GM12878 (cell line): ENCODE measurements around the gene SIN3A. TPM values are rescaled to one million over a fixed set of nuclear protein-coding genes. Genes with fewer than 3 reads are reported as not detected.

ENCODE experiments used
- BHLHE40 ChIP-seq, 2 experiments: fragments of 450-650 bp in 1 of 2; IDR thresholded peaks; 2 replicates each; pipeline ENCODE4 v1.6.1; 2011 to 2017; ENCODE audit warnings: low read depth in 2 of 2, borderline replicate concordance in 1 of 2, improper control_type of control experiment in 1 of 2, low read length in 1 of 2, mild to moderate bottlenecking in 1 of 2
- CEBPZ ChIP-seq: fragments of 150-350 bp; IDR thresholded peaks from 2 replicates; pipeline ENCODE4 v1.6.1; 2016; ENCODE audit warnings: low read depth, low read length
- CHD2 ChIP-seq: IDR thresholded peaks from 2 replicates; pipeline ENCODE4 v1.6.1; 2011; ENCODE audit warnings: low read depth, low read length, improper control_type of control experiment, borderline replicate concordance
- CREM ChIP-seq: IDR thresholded peaks from 2 replicates; pipeline ENCODE4 v1.6.1; 2014; ENCODE audit warnings: antibody characterized with exemption, low read depth
- EED ChIP-seq: sonication (generic); IDR thresholded peaks from 2 replicates; pipeline ENCODE4 v1.6.1; 2016; ENCODE audit warnings: antibody characterized with exemption, low read depth
- ETV6 ChIP-seq, 2 experiments: fragments of 450-650 bp in 1 of 2; IDR thresholded peaks in 1 of 2; conservative IDR thresholded peaks in 1 of 2; 2 replicates each; pipeline ENCODE4 v1.6.1; 2014; ENCODE audit warnings: antibody characterized with exemption in 1 of 2, borderline replicate concordance in 1 of 2, low read depth in 1 of 2, mild to moderate bottlenecking in 1 of 2, moderate library complexity in 1 of 2
- GABPA ChIP-seq: IDR thresholded peaks from 2 replicates; pipeline ENCODE4 v1.6.1; 2014; ENCODE audit warnings: antibody characterized with exemption, low read depth, mild to moderate bottlenecking, inconsistent platforms
- HSF1 ChIP-seq: fragments of 150-350 bp; IDR thresholded peaks from 2 replicates; pipeline ENCODE4 v1.6.1; 2014; ENCODE audit warnings: mild to moderate bottlenecking, low read depth, low read length
- IKZF2 ChIP-seq, 2 experiments: fragments of 450-650 bp; IDR thresholded peaks; 2 replicates each; pipeline ENCODE4 v1.6.1; 2017; ENCODE audit warnings: mild to moderate bottlenecking in 2 of 2, moderate library complexity in 2 of 2
- KAT2A ChIP-seq: conservative IDR thresholded peaks from 2 replicates; pipeline ENCODE4 v1.6.1; 2011; ENCODE audit warnings: low read depth, low read length; ENCODE audit not compliant: control insufficient read depth
- MTA3 ChIP-seq: IDR thresholded peaks from 2 replicates; pipeline ENCODE4 v1.6.1; 2012; ENCODE audit warnings: low read length, inconsistent platforms, borderline replicate concordance
- POLR2A ChIP-seq: IDR thresholded peaks from 2 replicates; pipeline ENCODE4 v1.6.1; 2011; ENCODE audit warnings: low read depth, mild to moderate bottlenecking, low read length
- POLR2AphosphoS2 ChIP-seq: IDR thresholded peaks from 2 replicates; pipeline ENCODE4 v1.6.1; 2011; ENCODE audit warnings: low read depth, mild to moderate bottlenecking, low read length, improper control_type of control experiment, moderate library complexity
- SREBF1 ChIP-seq: IDR thresholded peaks from 2 replicates; pipeline ENCODE4 v1.6.1; 2012; ENCODE audit warnings: mild to moderate bottlenecking, low read length
- SRF ChIP-seq, 2 experiments: IDR thresholded peaks; 2 replicates each; pipeline ENCODE4 v1.6.1; 2011; ENCODE audit warnings: low read depth in 2 of 2, low read length in 2 of 2, mild to moderate bottlenecking in 1 of 2, moderate library complexity in 1 of 2
- TCF12 ChIP-seq: IDR thresholded peaks from 2 replicates; pipeline ENCODE4 v1.6.1; 2011; ENCODE audit warnings: low read depth, mild to moderate bottlenecking, low read length
- TCF3 ChIP-seq: IDR thresholded peaks from 2 replicates; pipeline ENCODE4 v1.6.1; 2012; ENCODE audit warnings: low read depth, mild to moderate bottlenecking, low read length, borderline replicate concordance; ENCODE audit not compliant: insufficient read depth
- YBX1 ChIP-seq: fragments of 450-650 bp; IDR thresholded peaks from 2 replicates; pipeline ENCODE4 v1.6.1; 2016; ENCODE audit warnings: antibody characterized with exemption
- ZBTB11 ChIP-seq: fragments of 450-650 bp; formaldehyde crosslinking; IDR thresholded peaks from 2 replicates; pipeline ENCODE4 v1.5.0; 2022; ENCODE audit warnings: mild to moderate bottlenecking, missing genetic modification characterization
- ZNF207 ChIP-seq: fragments of 450-650 bp; IDR thresholded peaks from 2 replicates; pipeline ENCODE4 v1.6.1; 2014; ENCODE audit warnings: antibody characterized with exemption, mild to moderate bottlenecking, borderline replicate concordance
- ZNF217 ChIP-seq: fragments of 450-650 bp; IDR thresholded peaks from 2 replicates; pipeline ENCODE4 v1.6.1; 2017; ENCODE audit warnings: antibody characterized with exemption, mild to moderate bottlenecking
- ZNF274 ChIP-seq: IDR thresholded peaks from one replicate; pipeline ENCODE4 v1.8.0; 2011; ENCODE audit not compliant: insufficient read length, insufficient read depth
- polyA plus RNA-seq, 11 experiments: library from polyadenylated mRNA; depleted of rRNA in 4 of 11; unstranded in 6 of 11; stranded (reverse) in 5 of 11; fragments of >200 nt; fragmentation: Nextera tagmentation in 4 of 11; fragmentation: Illumina TruSeq in 1 of 11; extraction: Ambion mirVana in 4 of 11; extraction: Trizol in 1 of 11; gene quantifications; 1 replicate in 1 of 11; 2 replicates in 10 of 11; pipeline versions ENCODE4 v1.2.1 to v1.2.3, GENCODE V29; 2011 to 2016; ENCODE audit warnings: inconsistent platforms in 2 of 11, missing spikeins in 2 of 11, low read depth in 1 of 11
- total RNA-seq, 4 experiments: library from RNA; depleted of rRNA in 3 of 4; stranded (reverse); fragments of >200 nt in 3 of 4; fragmentation: Illumina TruSeq in 1 of 4; extraction: Trizol in 1 of 4; gene quantifications; 2 replicates each; pipeline versions ENCODE4 v1.2.1 to v1.2.3, GENCODE V29; 2013 to 2021

SIN3A gene
- total and polyA plus RNA-seq, 10 of the 15 experiments (the other 5 are each of a cell fraction or from before 2014, with no cell fraction given), result 6.4 to 62.2 (median 29.2) TPM

GRCh38 chr15:75349851-75350588 lies 101.5 kb downstream of the SIN3A start (continued):
- TF ChIP-seq GABPA, result peak; percentile 61; the same call in 1 of the 2 replicates
- 0 out of 2 replicates have a peak, but pooled peaks have one; percentile 20 for TF ChIP-seq MTA3
- TF ChIP-seq POLR2A, result peak; percentile 52
- TF ChIP-seq KAT2A, result no peak
- no peak for TF ChIP-seq POLR2AphosphoS2
- no peak for TF ChIP-seq HSF1
- peak in 1 of 2 experiments; percentile 79; a peak in 2 of 4 replicates for TF ChIP-seq ETV6 (conservative IDR thresholded peaks at IDR 0.05 in 1 of 2, IDR thresholded peaks at IDR 0.05 in 1 of 2; ENCODE audit: borderline replicate concordance in 1 of 2, low read depth in 1 of 2)
- no peak for TF ChIP-seq ZNF274
- TF ChIP-seq IKZF2 (IDR thresholded peaks at IDR 0.05), result peak; percentile 62
- TF ChIP-seq TCF3, result peak; percentile 82
- TF ChIP-seq TCF12, result peak; percentile 57; the same call in 1 of the 2 replicates
- TF ChIP-seq ZNF207, result no peak
- TF ChIP-seq SREBF1, result no peak
- peak; percentile 72; the same call in 1 of the 2 replicates for TF ChIP-seq EED
- no peak for TF ChIP-seq YBX1
- TF ChIP-seq CHD2, result no peak
- TF ChIP-seq CEBPZ, result no peak
- TF ChIP-seq ZNF217, result no peak
- TF ChIP-seq BHLHE40 (IDR thresholded peaks at IDR 0.05; ENCODE audit: borderline replicate concordance in 1 of 2, low read depth in 2 of 2, low read length in 1 of 2), result no peak; a peak in 1 of 4 replicates
- TF ChIP-seq ZBTB11 (CRISPR knock-in tag), result no peak
- no peak for TF ChIP-seq SRF (IDR thresholded peaks at IDR 0.05; ENCODE audit: low read depth in 2 of 2, low read length in 2 of 2)
- no peak; the same call in 1 of the 2 replicates for TF ChIP-seq CREM
